OCI-LY7 (cell line): ENCODE data around the gene FAM9C. TPM values are rescaled to one million over a fixed set of nuclear protein-coding genes. Genes with fewer than 3 reads are reported as not detected.

Source experiments
- BruUV-seq: library from RNA; stranded (reverse); fragments of 400-500 nt; replicated peaks from 2 replicates; lab custom pipeline; 2021; lab: Mats Ljungman, UMichigan
- CTCF ChIA-PET: fragments of 300-600 bp; sonication (Branson Sonifier 250); formaldehyde crosslinking; loops from one replicate; lab custom pipeline; 2022; ENCODE audit warnings: antibody characterized with exemption; ENCODE audit not compliant: unreplicated experiment; lab: Charles Lee
- POLR2A ChIA-PET: fragments of 300-600 bp; sonication (Branson Sonifier 250); formaldehyde crosslinking; loops from one replicate; lab custom pipeline; 2022; ENCODE audit warnings: antibody characterized with exemption; lab: Charles Lee
- DNase-seq: peaks from one replicate; pipeline ENCODE4 v3.0.0-alpha.2; 2015; ENCODE audit warnings: low spot score
- H2AFZ ChIP-seq: fragments of 200-600 bp; sonication (generic), shearing (Covaris generic); 2 replicates; pipeline ENCODE4 v1.6.1; 2014; ENCODE audit warnings: mild to moderate bottlenecking, antibody characterized with exemption, low read length, moderate library complexity
- H3K27ac ChIP-seq: fragments of 200-600 bp; sonication (generic); 2 replicates; pipeline ENCODE4 v1.5.1; 2014; ENCODE audit warnings: mixed run types, low read depth, mild to moderate bottlenecking, moderate library complexity, low read length, inconsistent platforms; ENCODE audit not compliant: poor library complexity, severe bottlenecking
- H3K36me3 ChIP-seq: fragments of 200-600 bp; sonication (generic); 2 replicates; pipeline ENCODE4 v1.6.1; 2014; ENCODE audit warnings: mild to moderate bottlenecking, antibody characterized with exemption, low read length, moderate library complexity, mixed read lengths; ENCODE audit not compliant: insufficient read depth
- H3K4me1 ChIP-seq: fragments of 200-600 bp; sonication (generic); 2 replicates; pipeline ENCODE4 v1.5.1; 2014; ENCODE audit warnings: mild to moderate bottlenecking, low read length; ENCODE audit not compliant: insufficient read depth, poor library complexity, severe bottlenecking
- H3K4me2 ChIP-seq: fragments of 200-600 bp; sonication (generic); 2 replicates; pipeline ENCODE4 v1.6.1; 2014; ENCODE audit warnings: mild to moderate bottlenecking, low read length
- H3K4me3 ChIP-seq: fragments of 200-600 bp; sonication (generic); 2 replicates; pipeline ENCODE4 v1.5.1; 2014; ENCODE audit warnings: mild to moderate bottlenecking, low read depth, low read length; ENCODE audit not compliant: poor library complexity, severe bottlenecking
- H3K79me2 ChIP-seq: fragments of 200-600 bp; sonication (generic); 2 replicates; pipeline ENCODE4 v1.6.1; 2016; ENCODE audit warnings: low read depth, mild to moderate bottlenecking, low read length, moderate library complexity, mixed read lengths; ENCODE audit not compliant: insufficient read depth
- H3K9me2 ChIP-seq: fragments of 200-600 bp; sonication (generic); 2 replicates; pipeline ENCODE4 v1.6.1; 2016; ENCODE audit warnings: mild to moderate bottlenecking, low read length, mixed read lengths; ENCODE audit not compliant: insufficient read depth
- H3K9me3 ChIP-seq: fragments of 200-600 bp; sonication (generic); 2 replicates; pipeline ENCODE4 v1.6.1; 2014; ENCODE audit warnings: mild to moderate bottlenecking, mixed run types, low read length, mixed read lengths
- H4K20me1 ChIP-seq: fragments of 200-600 bp; sonication (generic); 2 replicates; pipeline ENCODE4 v1.6.1; 2014; ENCODE audit warnings: mild to moderate bottlenecking, antibody characterized with exemption, low read length, moderate library complexity, mixed read lengths; ENCODE audit not compliant: insufficient read depth
- CTCF ChIP-seq: fragments of 200-600 bp; sonication (generic); conservative IDR thresholded peaks from 2 replicates; pipeline ENCODE4 v1.5.1; 2014; ENCODE audit warnings: mild to moderate bottlenecking, antibody characterized with exemption, low read length, moderate library complexity, mixed read lengths
- EZH2phosphoT487 ChIP-seq: fragments of 200-600 bp; sonication (generic); IDR thresholded peaks from 2 replicates; pipeline ENCODE4 v1.6.1; 2018; ENCODE audit warnings: low read depth, borderline replicate concordance, mild to moderate bottlenecking, mixed run types, antibody characterized with exemption, low read length, moderate library complexity, mixed read lengths
- intact Hi-C: fragments of 100-400 bp; cut with micrococcal nuclease; formaldehyde crosslinking; loops from one replicate; pipeline ENCODE4 v1.10.0; 2022; ENCODE audit not compliant: unreplicated experiment
- total RNA-seq, 2 experiments: library from RNA; depleted of rRNA in 1 of 2; stranded (reverse); fragments of >200 nt in 1 of 2; shearing (Covaris generic) in 1 of 2; gene quantifications; 2 replicates each; pipeline ENCODE4 v1.2.3, GENCODE V29; 2014 to 2022

Gene FAM9C
- total RNA-seq, 2 experiments from 2014 or later: not detected

- Histone ChIP-seq H4K20me1 (no peaks in the 10 kb centered on the region), H3K4me3 (no peak overlapping the region), H3K27ac (no peak overlapping the region), H3K9me2 (no peaks in the 10 kb centered on the region), H3K4me2 (no peak overlapping the region), H2AFZ (no peak overlapping the region), H3K9me3 (no peaks in the 10 kb centered on the region), H3K79me2 (no peaks in the 10 kb centered on the region), H3K36me3 (no peaks in the 10 kb centered on the region), H3K4me1 (peaks cover 8% of the 10 kb centered on the region)
- no peak for TF ChIP-seq CTCF
- no peak for TF ChIP-seq EZH2phosphoT487
- no TSS peak for BruUV-seq
- ChIA-PET CTCF (no interaction called here), POLR2A (interaction anchor here (1.0 to 1.2 kb wide), 3 partner anchors 9 to 21 kb away, joined by 4 read pairs; no protein-coding TSS in a partner anchor)
- intact Hi-C loops: no loop called here
- no peak for DNase-seq
Measured at GRCh38 chrX:12993826-12994225, 50.6 kb downstream of the FAM9C start.

GRCh38 chrX:12992544-12993118 lies 51.8 kb downstream of the FAM9C start:
- no peak for TF ChIP-seq CTCF
- DNase-seq: no peak
- CTCF ChIA-PET: no interaction called here
- H3K4me2 ChIP-seq: no peak overlapping the region
- no peak overlapping the region for H3K27ac ChIP-seq
- no peaks in the 10 kb centered on the region for H4K20me1 ChIP-seq
- POLR2A ChIA-PET: interaction anchor here (0.6 to 1.2 kb wide), 3 partner anchors 10 to 53 kb away, joined by 3 to 4 read pairs (median 3); no protein-coding TSS in a partner anchor
- no peak overlapping the region for H2AFZ ChIP-seq
- H3K4me3 ChIP-seq: no peak overlapping the region
- H3K79me2 ChIP-seq: no peaks in the 10 kb centered on the region
- intact Hi-C loops: no loop called here
- no peaks in the 10 kb centered on the region for H3K9me3 ChIP-seq
- no peaks in the 10 kb centered on the region for H3K36me3 ChIP-seq
- no peaks in the 10 kb centered on the region for H3K9me2 ChIP-seq
- BruUV-seq: no TSS peak
- H3K4me1 ChIP-seq: no peaks in the 10 kb centered on the region

GRCh38 chrX:12991575-12991974 lies 52.8 kb downstream of the FAM9C start:
- TF ChIP-seq EZH2phosphoT487 (no peak), CTCF (no peak)
- intact Hi-C loops: no loop called here
- Histone ChIP-seq H3K9me2 (no peaks in the 10 kb centered on the region), H3K27ac (no peak overlapping the region), H3K9me3 (no peaks in the 10 kb centered on the region), H3K4me2 (no peak overlapping the region), H3K36me3 (no peaks in the 10 kb centered on the region), H3K79me2 (no peaks in the 10 kb centered on the region), H4K20me1 (no peaks in the 10 kb centered on the region), H3K4me3 (no peak overlapping the region), H3K4me1 (no peaks in the 10 kb centered on the region), H2AFZ (no peak overlapping the region)
- no TSS peak for BruUV-seq
- ChIA-PET POLR2A (interaction anchor here (0.6 to 0.7 kb wide), 2 partner anchors 18 to 95 kb away, joined by 3 read pairs; no protein-coding TSS in a partner anchor), CTCF (no interaction called here)
- DNase-seq: no peak
